Stimulated activated CD8-positive, alpha-beta memory T cell treated with anti-CD3 and anti-CD28 coated beads, Interleukin-7, amount 100 ng/mL, for 1 hour (primary cell): Measurements from ENCODE around the gene GSTT4.
"Not testable (repeated sequence)": the region's sequence is repeated elsewhere in the genome, so short reads cannot be mapped to it uniquely, and the experiment has no call there.

Experiments
- DNase-seq, 2 donors: peaks; one replicate each; pipeline ENCODE4 v3.0.0-alpha.2; 2020; ENCODE audit warnings: low read depth in 2 of 2

The GSTT4 gene

DNA sequence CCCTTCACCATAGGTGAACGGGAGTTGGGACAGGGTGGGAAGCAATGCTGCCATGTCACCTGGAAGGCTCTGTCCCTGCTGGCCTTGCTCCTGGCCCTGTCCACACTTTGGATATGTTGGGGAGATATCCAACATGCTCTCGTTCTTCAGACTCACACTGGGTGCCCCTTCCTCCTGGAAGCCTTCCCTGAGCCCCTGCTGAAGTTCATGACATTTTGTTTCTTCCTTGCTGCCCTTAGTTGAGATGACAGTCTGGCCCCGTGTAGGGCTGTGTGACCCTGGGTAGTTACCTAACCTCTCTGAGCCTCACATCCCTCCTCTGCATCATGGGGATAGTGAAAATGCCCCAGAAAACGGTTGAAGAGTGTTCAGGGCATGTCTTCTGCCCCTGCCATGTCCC is 51.8 kb downstream of the GSTT4 start:
- not testable (repeated sequence) for DNase-seq

DNA sequence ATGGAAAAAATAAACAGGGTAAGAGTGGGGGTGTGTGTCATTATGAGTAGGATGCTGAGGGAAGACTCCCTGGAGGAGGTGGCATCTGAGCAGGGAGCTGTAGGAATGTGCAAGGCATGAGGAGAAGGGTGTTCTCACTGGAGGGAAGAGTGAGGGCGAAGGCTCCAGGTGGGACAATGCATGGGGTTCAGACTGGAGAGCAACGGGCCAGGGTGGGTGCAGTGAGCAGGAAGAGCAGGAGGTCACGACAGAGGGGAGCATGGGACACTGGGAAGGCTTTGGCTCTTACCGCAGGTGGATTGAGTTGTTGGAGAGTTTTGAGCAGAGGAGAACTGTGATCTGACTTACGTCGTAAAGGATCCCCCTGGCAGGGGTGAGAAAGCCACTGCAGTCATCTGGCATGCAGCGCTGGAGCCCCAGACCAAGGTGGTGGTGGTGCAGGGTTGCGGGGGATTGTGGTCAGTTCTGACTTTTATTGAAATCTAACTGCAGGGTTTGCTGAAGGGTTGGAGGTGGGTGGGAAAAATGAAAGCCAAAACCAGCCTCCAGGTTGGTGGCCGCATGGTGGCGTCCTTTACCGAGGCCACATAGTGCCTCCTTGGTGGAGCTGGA is 52.4 kb downstream of the GSTT4 start:
- DNase-seq, result not testable (repeated sequence)

DNA sequence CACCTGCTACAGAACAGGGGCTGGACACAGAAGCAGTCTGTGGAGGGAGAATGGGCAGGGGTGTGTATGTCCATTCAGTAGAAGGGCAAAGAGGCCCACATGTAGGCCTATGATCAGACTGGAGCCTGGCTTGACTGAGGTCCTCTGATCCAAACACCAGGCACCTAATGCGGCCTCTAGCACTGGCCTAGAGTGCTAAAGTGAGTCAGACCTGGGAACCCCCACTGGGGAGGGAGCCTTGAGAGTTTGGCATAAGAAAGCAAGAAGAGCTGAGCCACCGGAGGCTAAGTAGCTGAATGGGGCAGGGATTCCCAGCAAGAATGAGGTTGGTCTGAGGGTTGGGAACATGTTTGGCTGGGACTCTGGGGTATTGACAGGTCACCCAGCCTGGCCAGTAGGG is 53.9 kb downstream of the GSTT4 start:
- not testable (repeated sequence) for DNase-seq

DNA sequence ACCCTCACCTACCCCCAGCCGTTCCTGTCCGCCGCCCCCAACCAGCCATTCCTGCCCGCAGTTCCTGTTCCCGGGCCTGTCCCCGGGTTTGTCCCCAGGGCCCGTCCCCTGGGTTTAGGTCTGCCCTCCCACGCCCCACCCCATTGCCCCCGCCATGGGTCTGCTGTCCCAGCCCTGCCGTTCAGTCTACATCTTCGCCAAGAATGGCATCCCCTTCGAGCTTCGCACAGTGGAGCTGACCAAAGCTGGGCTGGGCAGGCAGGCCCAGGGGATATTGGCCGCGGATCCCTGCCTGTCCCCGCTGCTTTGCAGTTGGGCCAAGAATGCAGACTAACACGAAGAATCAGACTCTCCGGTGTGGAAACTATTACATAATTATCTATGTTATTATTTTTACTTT is 55.5 kb downstream of the GSTT4 start:
- DNase-seq, result not testable (repeated sequence)
